GM12878 (cell line): ENCODE measurements around the gene DCC. TPM values are rescaled to one million over a fixed set of nuclear protein-coding genes. Genes with fewer than 3 reads are reported as not detected.

Experiments used
- ATAC-seq: fragments of 200-7000 bp; cut with Tn5 transposase; 3 replicates; pipeline ENCODE4 v1.9.1; 2020; ENCODE audit warnings: mild to moderate bottlenecking, moderate library complexity
- BruUV-seq: library from RNA; stranded (reverse); fragments of 400-500 nt; replicated peaks from 2 replicates; lab custom pipeline; 2021; lab: Mats Ljungman, UMichigan
- CTCF ChIA-PET: fragments of 300-600 bp; sonication (Branson Sonifier 250); formaldehyde crosslinking; extraction: SDS; loops from one replicate; lab custom pipeline; 2021; ENCODE audit warnings: inconsistent platforms; lab: Yijun Ruan, JAX
- POLR2A ChIA-PET: fragments of 350-600 bp; formaldehyde crosslinking; extraction: SDS; loops from one replicate; lab custom pipeline; 2021; ENCODE audit warnings: inconsistent platforms; lab: Charles Lee
- RAD21 ChIA-PET: fragments of 300-600 bp; sonication (Branson Sonifier 250); formaldehyde crosslinking; loops from one replicate; lab custom pipeline; 2023; ENCODE audit warnings: antibody characterized with exemption; ENCODE audit not compliant: unreplicated experiment; lab: Charles Lee
- SMC1A ChIA-PET: fragments of 300-600 bp; sonication (Branson Sonifier 250); formaldehyde crosslinking; loops from one replicate; lab custom pipeline; 2023; ENCODE audit not compliant: unreplicated experiment, uncharacterized antibody; lab: Charles Lee
- DNase-seq: peaks from one replicate; pipeline ENCODE4 v3.0.0-alpha.2; 2011; ENCODE audit warnings: low read depth, low spot score
- FAIRE-seq: peaks from 3 replicates; lab custom pipeline; 2011; peaks lifted over from hg19 to GRCh38; lab: Jason Lieb, UNC
- H2AFZ ChIP-seq: 2 replicates; pipeline ENCODE4 v1.6.0; 2011; ENCODE audit warnings: low read depth, low read length, control low read depth; ENCODE audit not compliant: control insufficient read depth
- H3K27ac ChIP-seq: 2 replicates; pipeline ENCODE4 v1.5.1; 2011; ENCODE audit warnings: control low read depth; ENCODE audit not compliant: control insufficient read depth, insufficient read depth
- H3K27me3 ChIP-seq, 2 experiments: replicated peaks in 1 of 2; 2 replicates each; pipeline versions ENCODE4 v1.6.0 to v1.6.1; 2011; ENCODE audit warnings: low read length in 1 of 2; ENCODE audit not compliant: control insufficient read depth in 2 of 2, insufficient read depth in 2 of 2
- H3K36me3 ChIP-seq, 2 experiments: 2 replicates each; pipeline ENCODE4 v1.5.1; 2011; ENCODE audit warnings: low read length in 1 of 2; ENCODE audit not compliant: control insufficient read depth in 2 of 2, insufficient read depth in 2 of 2
- H3K4me1 ChIP-seq: 2 replicates; pipeline ENCODE4 v1.6.1; 2011; ENCODE audit warnings: mild to moderate bottlenecking, low read length, moderate library complexity, mixed read lengths; ENCODE audit not compliant: control insufficient read depth, insufficient read depth
- H3K4me2 ChIP-seq: 2 replicates; pipeline ENCODE4 v1.6.0; 2011; ENCODE audit warnings: control low read depth; ENCODE audit not compliant: control insufficient read depth, insufficient read depth
- H3K4me3 ChIP-seq: fragments of 200-600 bp; sonication (generic); 2 replicates; pipeline ENCODE4 v1.5.1; 2016
- H3K79me2 ChIP-seq: 2 replicates; pipeline ENCODE4 v1.6.0; 2011; ENCODE audit warnings: low read length; ENCODE audit not compliant: control insufficient read depth, insufficient read depth
- H3K9ac ChIP-seq: 2 replicates; pipeline ENCODE4 v1.8.0; 2011; ENCODE audit warnings: low read length, control low read depth, mixed read lengths; ENCODE audit not compliant: control insufficient read depth, insufficient read depth
- H3K9me3 ChIP-seq: replicated peaks from 3 replicates; pipeline ENCODE4 v1.5.1; 2011; ENCODE audit warnings: mild to moderate bottlenecking, low read length; ENCODE audit not compliant: control insufficient read depth, insufficient read depth
- H4K20me1 ChIP-seq: 2 replicates; pipeline ENCODE4 v1.6.0; 2011; ENCODE audit not compliant: control insufficient read depth, insufficient read depth
- FOXK2 ChIP-seq: fragments of 450-650 bp; IDR thresholded peaks from 2 replicates; pipeline ENCODE4 v1.6.1; 2017; ENCODE audit warnings: mild to moderate bottlenecking, moderate library complexity
- GABPA ChIP-seq: IDR thresholded peaks from 2 replicates; pipeline ENCODE4 v1.6.1; 2014; ENCODE audit warnings: antibody characterized with exemption, low read depth, mild to moderate bottlenecking, inconsistent platforms
- IKZF1 ChIP-seq: fragments of 450-650 bp; conservative IDR thresholded peaks from 2 replicates; pipeline ENCODE4 v1.6.1; 2017; ENCODE audit warnings: antibody characterized with exemption, mild to moderate bottlenecking
- NR2C2 ChIP-seq: IDR thresholded peaks from 2 replicates; pipeline ENCODE4 v1.6.1; 2011; ENCODE audit warnings: borderline replicate concordance, low read depth; ENCODE audit not compliant: control insufficient read depth, insufficient read length
- SMARCA5 ChIP-seq: fragments of 450-650 bp; IDR thresholded peaks from 2 replicates; pipeline ENCODE4 v1.6.1; 2017; ENCODE audit warnings: mild to moderate bottlenecking
- SPI1 ChIP-seq: IDR thresholded peaks from 2 replicates; pipeline ENCODE4 v1.6.1; 2011; ENCODE audit warnings: low read depth, mild to moderate bottlenecking, low read length, moderate library complexity, borderline replicate concordance; ENCODE audit not compliant: insufficient read depth
- ZNF207 ChIP-seq: fragments of 450-650 bp; IDR thresholded peaks from 2 replicates; pipeline ENCODE4 v1.6.1; 2014; ENCODE audit warnings: antibody characterized with exemption, mild to moderate bottlenecking, borderline replicate concordance
- ZNF687 ChIP-seq: fragments of 450-650 bp; IDR thresholded peaks from 2 replicates; pipeline ENCODE4 v1.6.1; 2017; ENCODE audit warnings: mild to moderate bottlenecking, moderate library complexity
- WGBS: methylation state at CpG from one replicate; pipeline ENCODE4 v1.1.6; 2016; ENCODE audit warnings: low lambda C conversion rate; ENCODE audit not compliant: insufficient replicate concordance, insufficient coverage; ENCODE audit errors: missing lambda C conversion rate; 5-methylcytosine and 5-hydroxymethylcytosine counted together
- in situ Hi-C: fragments of 300-500 bp; cut with MboI; formaldehyde crosslinking; loops from 9 replicates; pipeline ENCODE4 v1.14.3; 2018; ENCODE audit warnings: mixed read lengths
- intact Hi-C: fragments of 100-400 bp; cut with micrococcal nuclease; formaldehyde crosslinking; loops from one replicate; pipeline ENCODE4 v1.14.2; 2022; ENCODE audit not compliant: unreplicated experiment
- polyA plus RNA-seq, 11 experiments: library from polyadenylated mRNA; depleted of rRNA in 4 of 11; unstranded in 6 of 11; stranded (reverse) in 5 of 11; fragments of >200 nt; fragmentation: Nextera tagmentation in 4 of 11; fragmentation: Illumina TruSeq in 1 of 11; extraction: Ambion mirVana in 4 of 11; extraction: Trizol in 1 of 11; gene quantifications; 1 replicate in 1 of 11; 2 replicates in 10 of 11; pipeline versions ENCODE4 v1.2.1 to v1.2.3, GENCODE V29; 2011 to 2016; ENCODE audit warnings: inconsistent platforms in 2 of 11, missing spikeins in 2 of 11, low read depth in 1 of 11
- total RNA-seq, 4 experiments: library from RNA; depleted of rRNA in 3 of 4; stranded (reverse); fragments of >200 nt in 3 of 4; fragmentation: Illumina TruSeq in 1 of 4; extraction: Trizol in 1 of 4; gene quantifications; 2 replicates each; pipeline versions ENCODE4 v1.2.1 to v1.2.3, GENCODE V29; 2013 to 2021
- TF ChIP-seq, protein P1 (sequence below): fragments of 450-650 bp; IDR thresholded peaks from 2 replicates; pipeline ENCODE4 v1.6.1; 2016; ENCODE audit warnings: mild to moderate bottlenecking, moderate library complexity, borderline replicate concordance

Gene DCC
- total and polyA plus RNA-seq, 10 of the 15 experiments (the other 5 are each of a cell fraction or from before 2014, with no cell fraction given): 0.01 TPM; not detected in 9

- TF ChIP-seq, protein P1, sequence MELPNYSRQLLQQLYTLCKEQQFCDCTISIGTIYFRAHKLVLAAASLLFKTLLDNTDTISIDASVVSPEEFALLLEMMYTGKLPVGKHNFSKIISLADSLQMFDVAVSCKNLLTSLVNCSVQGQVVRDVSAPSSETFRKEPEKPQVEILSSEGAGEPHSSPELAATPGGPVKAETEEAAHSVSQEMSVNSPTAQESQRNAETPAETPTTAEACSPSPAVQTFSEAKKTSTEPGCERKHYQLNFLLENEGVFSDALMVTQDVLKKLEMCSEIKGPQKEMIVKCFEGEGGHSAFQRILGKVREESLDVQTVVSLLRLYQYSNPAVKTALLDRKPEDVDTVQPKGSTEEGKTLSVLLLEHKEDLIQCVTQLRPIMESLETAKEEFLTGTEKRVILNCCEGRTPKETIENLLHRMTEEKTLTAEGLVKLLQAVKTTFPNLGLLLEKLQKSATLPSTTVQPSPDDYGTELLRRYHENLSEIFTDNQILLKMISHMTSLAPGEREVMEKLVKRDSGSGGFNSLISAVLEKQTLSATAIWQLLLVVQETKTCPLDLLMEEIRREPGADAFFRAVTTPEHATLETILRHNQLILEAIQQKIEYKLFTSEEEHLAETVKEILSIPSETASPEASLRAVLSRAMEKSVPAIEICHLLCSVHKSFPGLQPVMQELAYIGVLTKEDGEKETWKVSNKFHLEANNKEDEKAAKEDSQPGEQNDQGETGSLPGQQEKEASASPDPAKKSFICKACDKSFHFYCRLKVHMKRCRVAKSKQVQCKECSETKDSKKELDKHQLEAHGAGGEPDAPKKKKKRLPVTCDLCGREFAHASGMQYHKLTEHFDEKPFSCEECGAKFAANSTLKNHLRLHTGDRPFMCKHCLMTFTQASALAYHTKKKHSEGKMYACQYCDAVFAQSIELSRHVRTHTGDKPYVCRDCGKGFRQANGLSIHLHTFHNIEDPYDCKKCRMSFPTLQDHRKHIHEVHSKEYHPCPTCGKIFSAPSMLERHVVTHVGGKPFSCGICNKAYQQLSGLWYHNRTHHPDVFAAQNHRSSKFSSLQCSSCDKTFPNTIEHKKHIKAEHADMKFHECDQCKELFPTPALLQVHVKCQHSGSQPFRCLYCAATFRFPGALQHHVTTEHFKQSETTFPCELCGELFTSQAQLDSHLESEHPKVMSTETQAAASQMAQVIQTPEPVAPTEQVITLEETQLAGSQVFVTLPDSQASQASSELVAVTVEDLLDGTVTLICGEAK: no peak
- TF ChIP-seq ZNF207: no peak
Observed at GRCh38 chr18:52582061-52582460, 242.1 kb downstream of the DCC start (continued).

GRCh38 chr18:52582516-52582915, 242.5 kb downstream of the DCC start:
- TF ChIP-seq NR2C2: no peak
- no peak for TF ChIP-seq SMARCA5
- TF ChIP-seq GABPA: no peak
- TF ChIP-seq SPI1: no peak
- no peak for TF ChIP-seq FOXK2
- TF ChIP-seq IKZF1: no peak
- TF ChIP-seq ZNF687: no peak
- no peak overlapping the region for H3K27ac ChIP-seq
- no peak overlapping the region for H3K9ac ChIP-seq
- H3K4me3 ChIP-seq: no peak overlapping the region
- no peak overlapping the region for H3K4me2 ChIP-seq
- no peak for ATAC-seq
- no peaks in the 10 kb centered on the region for H4K20me1 ChIP-seq
- no peaks in the 10 kb centered on the region for H3K79me2 ChIP-seq
- no peaks in the 10 kb centered on the region for H3K27me3 ChIP-seq
- ChIA-PET CTCF (interaction anchor here (1.1 kb wide), 1 partner anchor 914 kb away, joined by 3 read pairs; no protein-coding TSS in a partner anchor), POLR2A (no interaction called here), SMC1A (no interaction called here), RAD21 (no interaction called here)
- H3K9me3 ChIP-seq: no peaks in the 10 kb centered on the region
- no peak for FAIRE-seq
- H3K4me1 ChIP-seq: no peaks in the 10 kb centered on the region
- no peak for DNase-seq
- H2AFZ ChIP-seq: no peak overlapping the region
- 5% methylated on average over 1 of the region's 1 CpG for WGBS
- intact Hi-C loops: no loop called here
- H3K36me3 ChIP-seq: no peaks in the 10 kb centered on the region
- no TSS peak for BruUV-seq
- in situ Hi-C loops: no loop called here
